Liver (tissue), 9 donors: Measurements from ENCODE around the gene SNX15. TPM values are rescaled to one million over a fixed set of nuclear protein-coding genes. Genes with fewer than 3 reads are reported as not detected.

Experiments
- DNase-seq: peaks from one replicate; pipeline ENCODE4 v3.0.0-alpha.2; 2017; ENCODE audit warnings: low spot score
- H3K27ac ChIP-seq, 2 donors: one replicate each; pipeline ENCODE4 v1.7.0; 2013; ENCODE audit warnings: inconsistent platforms in 2 of 2, low read length in 2 of 2, control low read depth in 1 of 2, low read depth in 1 of 2, mild to moderate bottlenecking in 1 of 2
- H3K27me3 ChIP-seq, 4 donors: one replicate each; pipeline versions ENCODE4 v1.6.1 to v1.7.0; 2013; ENCODE audit warnings: low read length in 3 of 4, inconsistent platforms in 1 of 4, mild to moderate bottlenecking in 1 of 4, moderate library complexity in 1 of 4; ENCODE audit not compliant: control insufficient read depth in 4 of 4, insufficient read depth in 4 of 4
- H3K36me3 ChIP-seq, 4 donors: one replicate each; pipeline versions ENCODE4 v1.6.1 to v1.7.0; 2013; ENCODE audit warnings: low read length in 3 of 4, mild to moderate bottlenecking in 3 of 4, low read depth in 1 of 4, moderate library complexity in 1 of 4; ENCODE audit not compliant: control insufficient read depth in 4 of 4, insufficient read depth in 3 of 4
- H3K4me1 ChIP-seq, 4 donors: one replicate each; pipeline versions ENCODE4 v1.6.1 to v1.7.0; 2013; ENCODE audit warnings: low read length in 3 of 4, mild to moderate bottlenecking in 3 of 4, moderate library complexity in 1 of 4; ENCODE audit not compliant: control insufficient read depth in 4 of 4, insufficient read depth in 4 of 4
- H3K4me3 ChIP-seq, 3 donors: one replicate each; pipeline versions ENCODE4 v1.6.1 to v1.7.0; 2013; ENCODE audit warnings: low read length in 3 of 3, control low read depth in 1 of 3, low read depth in 1 of 3, mild to moderate bottlenecking in 1 of 3
- H3K9ac ChIP-seq, 2 donors: one replicate each; pipeline ENCODE4 v1.7.0; 2013; ENCODE audit warnings: low read length in 2 of 2, mild to moderate bottlenecking in 2 of 2, moderate library complexity in 2 of 2, control low read depth in 1 of 2, low read depth in 1 of 2
- H3K9me3 ChIP-seq, 4 donors: one replicate each; pipeline versions ENCODE4 v1.6.1 to v1.7.0; 2013; ENCODE audit warnings: low read length in 3 of 4; ENCODE audit not compliant: control insufficient read depth in 4 of 4
- ATF3 ChIP-seq: IDR thresholded peaks from 2 replicates; pipeline ENCODE4 v1.6.1; 2016; ENCODE audit warnings: antibody characterized with exemption
- CTCF ChIP-seq: fragments of 150-350 bp; IDR thresholded peaks from 2 replicates; pipeline ENCODE4 v1.5.1; 2017; ENCODE audit warnings: improper control_type of control experiment, low read depth, low read length; ENCODE audit not compliant: missing input control
- EGR1 ChIP-seq, 2 donors: IDR thresholded peaks; 2 replicates each; pipeline ENCODE4 v1.6.1; 2016 to 2018; ENCODE audit warnings: antibody characterized with exemption in 2 of 2, low read depth in 2 of 2
- FOXA1 ChIP-seq: IDR thresholded peaks from 2 replicates; pipeline ENCODE4 v1.6.1; 2016; ENCODE audit warnings: antibody characterized with exemption
- FOXA2 ChIP-seq: IDR thresholded peaks from 2 replicates; pipeline ENCODE4 v1.6.1; 2016; ENCODE audit warnings: antibody characterized with exemption
- GABPA ChIP-seq, 2 donors: IDR thresholded peaks in 1 of 2; conservative IDR thresholded peaks in 1 of 2; 2 replicates each; pipeline ENCODE4 v1.6.1; 2016; ENCODE audit warnings: antibody characterized with exemption in 2 of 2, mild to moderate bottlenecking in 1 of 2, moderate library complexity in 1 of 2
- HNF4A ChIP-seq, 2 donors: conservative IDR thresholded peaks; 2 replicates each; pipeline ENCODE4 v1.6.1; 2016; ENCODE audit warnings: antibody characterized with exemption in 2 of 2, mild to moderate bottlenecking in 2 of 2
- MAX ChIP-seq: IDR thresholded peaks from 2 replicates; pipeline ENCODE4 v1.6.1; 2016; ENCODE audit warnings: antibody characterized with exemption
- NR2F2 ChIP-seq: IDR thresholded peaks from 2 replicates; pipeline ENCODE4 v1.6.1; 2016; ENCODE audit warnings: antibody characterized with exemption
- RAD21 ChIP-seq, 2 donors: IDR thresholded peaks; 2 replicates each; pipeline ENCODE4 v1.6.1; 2016; ENCODE audit warnings: antibody characterized with exemption in 2 of 2, mild to moderate bottlenecking in 2 of 2
- REST ChIP-seq: IDR thresholded peaks from 2 replicates; pipeline ENCODE4 v1.6.1; 2016; ENCODE audit warnings: antibody characterized with exemption, mild to moderate bottlenecking
- RXRA ChIP-seq, 2 donors: IDR thresholded peaks; 2 replicates each; pipeline ENCODE4 v1.6.1; 2017 to 2018; ENCODE audit warnings: antibody characterized with exemption in 2 of 2, mild to moderate bottlenecking in 1 of 2
- SP1 ChIP-seq: IDR thresholded peaks from 2 replicates; pipeline ENCODE4 v1.6.1; 2018; ENCODE audit warnings: antibody characterized with exemption, mild to moderate bottlenecking
- TAF1 ChIP-seq: conservative IDR thresholded peaks from 2 replicates; pipeline ENCODE4 v1.6.1; 2016; ENCODE audit warnings: antibody characterized with exemption, mild to moderate bottlenecking
- YY1 ChIP-seq: IDR thresholded peaks from 2 replicates; pipeline ENCODE4 v1.6.1; 2016; ENCODE audit warnings: antibody characterized with exemption, mild to moderate bottlenecking
- ZBTB33 ChIP-seq: IDR thresholded peaks from 2 replicates; pipeline ENCODE4 v1.6.1; 2016; ENCODE audit warnings: antibody characterized with exemption
- WGBS: extraction: QIAGEN DNeasy Blood & Tissue Kit; methylation state at CpG from one replicate; pipeline ENCODE4 v1.1.7; 2013; 5-methylcytosine and 5-hydroxymethylcytosine counted together
- polyA plus RNA-seq, 2 donors: library from polyadenylated mRNA; stranded (reverse) in 1 of 2; unstranded in 1 of 2; fragments of 200-250 nt in 1 of 2; fragments of >200 nt in 1 of 2; fragmentation: Nextera tagmentation in 1 of 2; extraction: Ambion mirVana in 1 of 2; gene quantifications; one replicate each; pipeline versions ENCODE4 v1.2.1 to v1.2.3, GENCODE V29; 2013 to 2015
- total RNA-seq, 2 donors: library from RNA; depleted of rRNA; stranded (reverse); fragments of >200 nt; gene quantifications; one replicate each; pipeline ENCODE4 v1.2.3, GENCODE V29; 2014
- donor health status: healthy.
- donor health status: healthy.
- donor health status: healthy.
- donor health status: healthy.
- donor health status: healthy.

Gene SNX15
- total and polyA plus RNA-seq, 4 donors = 4.5 to 7.2 (median 5.7) TPM

- TF ChIP-seq YY1 (no peak), EGR1 (IDR thresholded peaks at IDR 0.05; ENCODE audit: low read depth in 2 of 2) (no peak)
These were observed 36.3 kb downstream of the SNX15 start (continued) for GRCh38 chr11:65063532-65063931.

GRCh38 chr11:65064847-65065240 lies 37.6 kb downstream of the SNX15 start:
- no peaks in the 10 kb centered on the region for H3K36me3 ChIP-seq
- H3K4me3 ChIP-seq = no peak overlapping the region
- 91% methylated on average over 4 of the region's 4 CpGs for WGBS
- no peaks in the 10 kb centered on the region for H3K4me1 ChIP-seq
- no peaks in the 10 kb centered on the region for H3K27me3 ChIP-seq
- TF ChIP-seq GABPA (IDR thresholded peaks at IDR 0.05 in 1 of 2, conservative IDR thresholded peaks at IDR 0.05 in 1 of 2) (no peak), RAD21 (IDR thresholded peaks at IDR 0.05) (no peak), FOXA1 (no peak), CTCF (no peak), TAF1 (no peak), HNF4A (conservative IDR thresholded peaks at IDR 0.05) (no peak), MAX (no peak), SP1 (no peak), ATF3 (no peak), YY1 (no peak), EGR1 (IDR thresholded peaks at IDR 0.05; ENCODE audit: low read depth in 2 of 2) (no peak)
- no peak for DNase-seq
- no peak overlapping the region for H3K9ac ChIP-seq
- H3K27ac ChIP-seq = no peak overlapping the region
- no peaks in the 10 kb centered on the region for H3K9me3 ChIP-seq

GRCh38 chr11:65065851-65066250 lies 38.6 kb downstream of the SNX15 start:
- 85% methylated on average over 7 of the region's 7 CpGs for WGBS
- Histone ChIP-seq H3K27ac (no peak overlapping the region), H3K4me1 (no peaks in the 10 kb centered on the region), H3K9ac (no peak overlapping the region), H3K4me3 (no peak overlapping the region), H3K36me3 (no peaks in the 10 kb centered on the region), H3K27me3 (no peaks in the 10 kb centered on the region), H3K9me3 (no peaks in the 10 kb centered on the region)
- TF ChIP-seq CTCF = no peak
- TF ChIP-seq GABPA (IDR thresholded peaks at IDR 0.05 in 1 of 2, conservative IDR thresholded peaks at IDR 0.05 in 1 of 2) = no peak
- TF ChIP-seq RXRA (IDR thresholded peaks at IDR 0.05) = no peak
- TF ChIP-seq EGR1 (IDR thresholded peaks at IDR 0.05; ENCODE audit: low read depth in 2 of 2) = no peak
- no peak for TF ChIP-seq NR2F2
- TF ChIP-seq FOXA2 = no peak
- no peak for TF ChIP-seq SP1
- no peak for TF ChIP-seq REST
- TF ChIP-seq TAF1 = no peak
- no peak for TF ChIP-seq ZBTB33
- DNase-seq = no peak
